Measurements from ENCODE around the gene LETMD1. TPM values are rescaled to one million over a fixed set of nuclear protein-coding genes. Genes with fewer than 3 reads are reported as not detected.

The LETMD1 gene
- total RNA-seq, 1 experiment from 2014 or later, result 65.8 TPM

DNA sequence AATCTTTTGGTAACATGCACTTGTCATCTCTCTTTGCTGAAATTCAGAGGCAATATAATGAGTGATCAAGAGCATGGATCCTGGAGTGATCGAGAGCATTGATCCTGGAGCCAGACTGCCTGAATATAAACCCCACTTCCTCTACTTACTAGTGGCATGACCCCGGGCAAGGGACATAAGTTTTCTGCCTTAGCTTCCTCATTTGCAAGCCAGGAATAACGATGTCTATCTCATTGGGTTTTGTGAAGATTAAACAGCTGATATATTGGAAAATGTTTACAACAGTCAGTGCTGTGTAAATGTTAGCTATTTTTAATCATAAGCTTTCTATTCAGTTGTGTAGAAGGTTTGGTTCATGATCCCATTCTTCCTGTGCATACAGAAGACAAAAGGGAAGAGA, 37.6 kb downstream of the LETMD1 start:
- BruUV-seq (replicated peaks), result no TSS peak
- ChIA-PET CTCF (interaction anchor here (0.6 to 0.7 kb wide), 2 partner anchors 256 to 650 kb away, joined by 3 to 4 read pairs; no protein-coding TSS in a partner anchor), POLR2A (interaction anchor here (0.6 to 1.6 kb wide), 2 partner anchors 29 to 41 kb away, joined by 3 to 4 read pairs; no protein-coding TSS in a partner anchor)
- H3K27ac Mint-ChIP-seq (ENCODE audit: low read depth, unreplicated experiment), result no peak overlapping the region
- DNase-seq (ENCODE audit: unreplicated experiment), result no peak
- peaks cover 29% of the 10 kb centered on the region for H3K36me3 Mint-ChIP-seq (ENCODE audit: insufficient read depth, unreplicated experiment)
- no peak overlapping the region for H3K4me3 Mint-ChIP-seq (ENCODE audit: unreplicated experiment)
- no peaks in the 10 kb centered on the region for H3K9me3 Mint-ChIP-seq (ENCODE audit: unreplicated experiment)
- intact Hi-C loops (cut with micrococcal nuclease), result no loop called here
- no peaks in the 10 kb centered on the region for H3K27me3 Mint-ChIP-seq (ENCODE audit: insufficient read depth, unreplicated experiment)
- peaks cover 10% of the 10 kb centered on the region for H3K4me1 Mint-ChIP-seq (ENCODE audit: insufficient read depth, unreplicated experiment)
- TF ChIP-seq, protein P1, sequence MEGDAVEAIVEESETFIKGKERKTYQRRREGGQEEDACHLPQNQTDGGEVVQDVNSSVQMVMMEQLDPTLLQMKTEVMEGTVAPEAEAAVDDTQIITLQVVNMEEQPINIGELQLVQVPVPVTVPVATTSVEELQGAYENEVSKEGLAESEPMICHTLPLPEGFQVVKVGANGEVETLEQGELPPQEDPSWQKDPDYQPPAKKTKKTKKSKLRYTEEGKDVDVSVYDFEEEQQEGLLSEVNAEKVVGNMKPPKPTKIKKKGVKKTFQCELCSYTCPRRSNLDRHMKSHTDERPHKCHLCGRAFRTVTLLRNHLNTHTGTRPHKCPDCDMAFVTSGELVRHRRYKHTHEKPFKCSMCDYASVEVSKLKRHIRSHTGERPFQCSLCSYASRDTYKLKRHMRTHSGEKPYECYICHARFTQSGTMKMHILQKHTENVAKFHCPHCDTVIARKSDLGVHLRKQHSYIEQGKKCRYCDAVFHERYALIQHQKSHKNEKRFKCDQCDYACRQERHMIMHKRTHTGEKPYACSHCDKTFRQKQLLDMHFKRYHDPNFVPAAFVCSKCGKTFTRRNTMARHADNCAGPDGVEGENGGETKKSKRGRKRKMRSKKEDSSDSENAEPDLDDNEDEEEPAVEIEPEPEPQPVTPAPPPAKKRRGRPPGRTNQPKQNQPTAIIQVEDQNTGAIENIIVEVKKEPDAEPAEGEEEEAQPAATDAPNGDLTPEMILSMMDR (IDR thresholded peaks at IDR 0.05; ENCODE audit: unreplicated experiment), result no peak

DNA sequence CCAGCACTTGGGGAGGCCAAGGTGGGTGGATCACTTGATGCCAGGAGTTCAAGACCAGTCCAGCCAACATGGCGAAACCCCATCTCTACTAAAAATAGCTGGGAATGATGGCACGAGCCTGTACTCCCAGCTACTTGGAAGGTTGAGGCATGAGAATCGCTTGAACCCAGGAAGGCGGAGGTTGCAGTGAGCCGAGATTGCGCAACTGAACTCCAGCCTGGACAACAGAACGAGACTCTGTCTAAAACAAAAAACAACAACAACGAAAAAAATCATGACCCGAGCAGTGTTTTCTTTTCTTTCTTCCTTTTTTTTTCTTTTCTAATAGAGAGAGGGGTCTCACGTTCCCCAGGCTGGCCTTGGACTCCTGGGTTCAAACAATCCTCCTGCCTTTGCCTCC, 38.8 kb downstream of the LETMD1 start:
- Mint-ChIP-seq H3K27me3 (ENCODE audit: insufficient read depth, unreplicated experiment) (no peaks in the 10 kb centered on the region), H3K4me3 (ENCODE audit: unreplicated experiment) (no peak overlapping the region), H3K27ac (ENCODE audit: low read depth, unreplicated experiment) (no peak overlapping the region), H3K36me3 (ENCODE audit: insufficient read depth, unreplicated experiment) (peaks cover 35% of the 10 kb centered on the region), H3K4me1 (ENCODE audit: insufficient read depth, unreplicated experiment) (peaks cover 4% of the 10 kb centered on the region), H3K9me3 (ENCODE audit: unreplicated experiment) (no peaks in the 10 kb centered on the region)
- DNase-seq (ENCODE audit: unreplicated experiment), result no peak
- intact Hi-C loops (cut with micrococcal nuclease), result no loop called here
- BruUV-seq (replicated peaks), result no TSS peak
- TF ChIP-seq, protein P1 (IDR thresholded peaks at IDR 0.05; ENCODE audit: unreplicated experiment), result no peak
- CTCF ChIA-PET, result interaction anchor here (1.0 kb wide), 1 partner anchor 14 kb away, joined by 4 read pairs; no protein-coding TSS in a partner anchor
- POLR2A ChIA-PET, result interaction anchor here (0.6 to 1.6 kb wide), 5 partner anchors 8 to 78 kb away, joined by 3 to 4 read pairs (median 3); no protein-coding TSS in a partner anchor

DNA sequence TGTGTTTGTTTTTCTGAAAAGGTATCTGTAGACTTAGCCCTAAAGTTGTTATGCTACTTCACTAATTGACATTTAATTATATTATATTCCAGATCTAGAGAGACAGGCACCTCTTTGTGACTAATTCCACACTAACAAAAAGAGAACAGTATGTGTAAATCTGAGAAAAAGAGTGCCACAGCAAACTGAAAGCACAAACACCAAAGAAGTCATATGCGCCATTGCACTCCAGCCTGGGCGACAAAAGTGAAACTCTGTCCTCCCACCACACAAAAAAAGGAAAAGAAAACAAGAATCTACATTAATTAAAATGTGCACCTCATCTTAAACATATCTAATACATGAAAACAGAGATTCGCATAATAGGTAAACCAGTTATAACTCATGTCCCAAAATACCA, 39.7 kb downstream of the LETMD1 start:
- no peaks in the 10 kb centered on the region for H3K9me3 Mint-ChIP-seq (ENCODE audit: unreplicated experiment)
- no peaks in the 10 kb centered on the region for H3K27me3 Mint-ChIP-seq (ENCODE audit: insufficient read depth, unreplicated experiment)
- intact Hi-C loops (cut with micrococcal nuclease), result no loop called here

DNA sequence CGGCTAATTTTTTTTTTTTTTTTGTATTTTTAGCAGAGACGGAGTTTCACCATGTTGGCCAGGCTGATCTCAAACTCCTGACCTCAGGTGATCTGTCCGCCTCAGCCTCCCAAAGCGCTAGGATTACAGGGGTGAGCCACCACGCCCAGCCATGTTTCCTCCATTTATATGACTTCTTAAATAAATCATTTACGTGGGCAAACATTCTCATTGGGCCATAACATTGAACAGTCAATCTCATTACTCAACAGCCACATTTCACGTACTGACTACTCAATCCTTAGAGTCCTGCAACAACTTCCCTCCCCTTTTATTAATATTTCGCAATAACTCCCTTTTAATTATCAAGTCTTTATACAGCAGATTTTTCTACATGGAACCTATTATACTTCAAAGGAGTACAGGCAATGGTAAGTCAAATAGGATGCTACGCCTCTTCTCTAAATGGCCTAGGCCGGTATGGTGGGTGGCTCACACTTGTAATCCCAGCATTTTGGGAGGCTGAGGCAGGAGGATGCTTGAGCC, 42.6 kb downstream of the LETMD1 start:
- Mint-ChIP-seq H3K4me3 (ENCODE audit: unreplicated experiment) (no peak overlapping the region), H3K27me3 (ENCODE audit: insufficient read depth, unreplicated experiment) (no peaks in the 10 kb centered on the region), H3K27ac (ENCODE audit: low read depth, unreplicated experiment) (no peak overlapping the region), H3K4me1 (ENCODE audit: insufficient read depth, unreplicated experiment) (no peaks in the 10 kb centered on the region), H3K9me3 (ENCODE audit: unreplicated experiment) (no peaks in the 10 kb centered on the region), H3K36me3 (ENCODE audit: insufficient read depth, unreplicated experiment) (peaks cover 56% of the 10 kb centered on the region)
- ChIA-PET CTCF (interaction anchor here (1.2 kb wide), 1 partner anchor 13 kb away, joined by 3 read pairs; no protein-coding TSS in a partner anchor), POLR2A (no interaction called here)
- BruUV-seq (replicated peaks), result no TSS peak
- intact Hi-C loops (cut with micrococcal nuclease), result no loop called here
- TF ChIP-seq, protein P1 (IDR thresholded peaks at IDR 0.05; ENCODE audit: unreplicated experiment), result no peak
- no peak for DNase-seq (ENCODE audit: unreplicated experiment)

More for the DNA sequence above, 39.7 kb downstream of the LETMD1 start:
- no TSS peak for BruUV-seq (replicated peaks)
- CTCF ChIA-PET, result interaction anchor here (1.0 kb wide), 1 partner anchor 13 kb away, joined by 4 read pairs; no protein-coding TSS in a partner anchor
- no peak for DNase-seq (ENCODE audit: unreplicated experiment)
- H3K36me3 Mint-ChIP-seq (ENCODE audit: insufficient read depth, unreplicated experiment), result peaks cover 40% of the 10 kb centered on the region
- POLR2A ChIA-PET, result no interaction called here
- no peaks in the 10 kb centered on the region for H3K4me1 Mint-ChIP-seq (ENCODE audit: insufficient read depth, unreplicated experiment)
- no peak overlapping the region for H3K4me3 Mint-ChIP-seq (ENCODE audit: unreplicated experiment)
- H3K27ac Mint-ChIP-seq (ENCODE audit: low read depth, unreplicated experiment), result no peak overlapping the region
- TF ChIP-seq, protein P1 (IDR thresholded peaks at IDR 0.05; ENCODE audit: unreplicated experiment), result no peak
